HPDE6-E6E7 (cell line): ENCODE measurements around the gene B3GALNT1.
"Not testable (repeated sequence)": the region's sequence is repeated elsewhere in the genome, so short reads cannot be mapped to it uniquely, and the experiment has no call there.

Experiments used
- DNase-seq: peaks from one replicate; pipeline ENCODE4 v3.0.0; 2011; ENCODE audit warnings: missing footprints; ENCODE audit errors: extremely low spot score

Gene B3GALNT1

GRCh38 chr3:161081633-161082032 is 23.5 kb downstream of the B3GALNT1 start:
- no peak for DNase-seq

- no peak for DNase-seq
Measured at GRCh38 chr3:161073181-161073580, 32.0 kb downstream of the B3GALNT1 start.

GRCh38 chr3:161072751-161073150 is 32.4 kb downstream of the B3GALNT1 start:
- DNase-seq, result no peak

GRCh38 chr3:161072211-161072621 is 32.9 kb downstream of the B3GALNT1 start:
- DNase-seq, result no peak

- DNase-seq, result no peak
Measured at GRCh38 chr3:161070980-161071663, 34.0 kb downstream of the B3GALNT1 start.

GRCh38 chr3:161070252-161070930 is 34.8 kb downstream of the B3GALNT1 start:
- no peak for DNase-seq

- peak; percentile 81 for DNase-seq
Measured at GRCh38 chr3:161069511-161070251, 35.5 kb downstream of the B3GALNT1 start.

- no peak for DNase-seq
Measured at GRCh38 chr3:161067335-161067734, 37.8 kb downstream of the B3GALNT1 start.

GRCh38 chr3:161066930-161067329 is 38.2 kb downstream of the B3GALNT1 start:
- no peak for DNase-seq

GRCh38 chr3:161064413-161064812 is 40.7 kb downstream of the B3GALNT1 start:
- no peak for DNase-seq

- no peak for DNase-seq
Measured at GRCh38 chr3:161054860-161055604, 50.1 kb downstream of the B3GALNT1 start.

GRCh38 chr3:161051856-161052255 is 53.3 kb downstream of the B3GALNT1 start:
- no peak for DNase-seq

- no peak for DNase-seq
Measured at GRCh38 chr3:161050935-161051334, 54.2 kb downstream of the B3GALNT1 start.

- DNase-seq, result no peak
Measured at GRCh38 chr3:161049683-161050248, 55.4 kb downstream of the B3GALNT1 start.

GRCh38 chr3:161043336-161044035 is 61.7 kb downstream of the B3GALNT1 start:
- no peak for DNase-seq

GRCh38 chr3:161042023-161042501 is 63.1 kb downstream of the B3GALNT1 start:
- no peak for DNase-seq

- DNase-seq, result no peak
Measured at GRCh38 chr3:161038725-161039124, 66.4 kb downstream of the B3GALNT1 start.

- no peak for DNase-seq
Measured at GRCh38 chr3:161035711-161036110, 69.4 kb downstream of the B3GALNT1 start.

GRCh38 chr3:161034913-161035550 is 70.1 kb downstream of the B3GALNT1 start:
- not testable (repeated sequence) for DNase-seq
